Heart left ventricle (tissue), 16 donors: ENCODE measurements around the gene ZRANB1. TPM values are rescaled to one million over a fixed set of nuclear protein-coding genes. Genes with fewer than 3 reads are reported as not detected.
A peak's percentile ranks its signal among the peaks of the same experiment; 100 is the strongest.

Experiments
- ATAC-seq, 4 donors: fragments of 200-7000 bp; cut with Tn5 transposase; one replicate each; pipeline ENCODE4 v1.9.1; 2020 to 2022; ENCODE audit warnings: moderate library complexity in 4 of 4, mild to moderate bottlenecking in 3 of 4, moderate number of reproducible peaks in 1 of 4
- DNase-seq, 5 donors: peaks; one replicate each; pipeline ENCODE4 v3.0.0-alpha.2; 2020
- H3K27ac ChIP-seq, 12 donors: fragments of 200-600 bp; sonication (generic) in 4 of 12; one replicate each; pipeline versions ENCODE4 v1.5.0 to v1.8.0; 2016 to 2022; ENCODE audit warnings: mild to moderate bottlenecking in 2 of 12
- H3K27me3 ChIP-seq, 9 donors: fragments of 200-600 bp; sonication (generic) in 2 of 9; one replicate each; pipeline versions ENCODE4 v1.5.1 to v1.8.0; 2016 to 2022; ENCODE audit warnings: mild to moderate bottlenecking in 3 of 9
- H3K36me3 ChIP-seq, 9 donors: fragments of 200-600 bp; sonication (generic) in 2 of 9; one replicate each; pipeline versions ENCODE4 v1.5.0 to v1.8.0; 2018 to 2022; ENCODE audit warnings: mild to moderate bottlenecking in 2 of 9
- H3K4me1 ChIP-seq, 12 donors: fragments of 200-600 bp; sonication (generic) in 4 of 12; one replicate each; pipeline versions ENCODE4 v1.5.0 to v1.8.0; 2016 to 2022; ENCODE audit warnings: mild to moderate bottlenecking in 3 of 12
- H3K4me3 ChIP-seq, 12 donors: fragments of 200-600 bp; sonication (generic) in 4 of 12; one replicate each; pipeline versions ENCODE4 v1.5.0 to v1.8.0; 2017 to 2022; ENCODE audit warnings: mild to moderate bottlenecking in 9 of 12, moderate library complexity in 4 of 12
- H3K9me3 ChIP-seq, 12 donors: fragments of 200-600 bp; sonication (generic) in 4 of 12; one replicate each; pipeline versions ENCODE4 v1.5.0 to v1.8.0; 2016 to 2022; ENCODE audit warnings: mild to moderate bottlenecking in 1 of 12
- CTCF ChIP-seq, 12 donors: fragments of 200-600 bp; sonication (generic) in 4 of 12; IDR thresholded peaks; one replicate each; pipeline versions ENCODE4 v1.5.0 to v1.8.0; 2018 to 2022; ENCODE audit warnings: antibody characterized with exemption in 12 of 12, mild to moderate bottlenecking in 5 of 12
- POLR2A ChIP-seq, 2 donors: fragments of 450-650 bp; IDR thresholded peaks; one replicate each; pipeline ENCODE4 v1.6.1; 2017; ENCODE audit warnings: antibody characterized with exemption in 2 of 2, mild to moderate bottlenecking in 2 of 2, moderate library complexity in 2 of 2
- WGBS, 4 donors: extraction: QIAGEN DNeasy Blood & Tissue Kit in 2 of 4; methylation state at CpG; one replicate each; pipeline versions ENCODE4 v1.1.5 to v1.1.7; 2013 to 2018; 5-methylcytosine and 5-hydroxymethylcytosine counted together
- intact Hi-C, 10 donors: fragments of 100-400 bp; cut with DNase I; formaldehyde crosslinking; loops; one replicate each; pipeline versions ENCODE4 v1.11.1 to v1.14.2; 2022
- polyA plus RNA-seq, 2 donors: library from polyadenylated mRNA; stranded (reverse); fragments of 200-250 nt; gene quantifications; one replicate each; pipeline ENCODE4 v1.2.3, GENCODE V29; 2013
- total RNA-seq, 9 donors: library from RNA; depleted of rRNA in 2 of 9; stranded (reverse); fragments of >200 nt in 2 of 9; fragmentation: NEBNext Ultra II Directional in 3 of 9; extraction: Animal tissue kit (Norgen Biotek cat#: 25700) in 3 of 9; gene quantifications; one replicate each; pipeline versions ENCODE4 v1.1.0 to v1.2.4, GENCODE V29; 2016 to 2023
- donor health status: ischemic (EF 13 %, LVEDD 7.1; RV severe dilation, severe dysfunction).
- donor health status: healthy with polysubstance abuse.
- donor health status: DM: no; HTN: yes; CAD: no.
- donor health status: DM: no; HTN: no; CAD: no.
- donor health status: ischemic (EF 25% LVEDD 6.9; RV normal size, moderate dysfunction).
- donor health status: ischemic (EF 25% LVEDD 5.7; RV mildly dilated, moderate dysfunction).
- donor health status: healthy.
- donor health status: DM: yes; HTN: yes; CAD: no.
- donor health status: ischemic (EF 35%, LVEDD 5.7; RV mildly dilated, moderate dysfunction).
- donor health status: nonischemic (EF 11% LVEDD 7.7; RV severe dilation, severe dysfunction).
- donor health status: DM: yes; HTN: yes; CAD: no.
- donor health status: PGD.
- donor health status: ischemic (EF 29% LVEDD 5.4; RV normal size, mild dysfunction).
- donor health status: nonischemic (EF 23%, LVEDD 6.1; RV moderate dilation, normal function).

Gene ZRANB1
- total and polyA plus RNA-seq, 11 donors, result 11.4 to 31.3 (median 25.6) TPM

GRCh38 chr10:124978376-124978725 lies 36.4 kb downstream of the ZRANB1 start:
- Histone ChIP-seq H3K4me1 (peaks cover 0 to 17% (median 2%) of the 10 kb centered on the region in 12 donors), H3K36me3 (peaks cover 0 to 64% (median 46%) of the 10 kb centered on the region in 9 donors), H3K27ac (no peak overlapping the region), H3K9me3 (no peaks in the 10 kb centered on the region), H3K4me3 (no peak overlapping the region), H3K27me3 (no peaks in the 10 kb centered on the region)
- TF ChIP-seq POLR2A (IDR thresholded peaks at IDR 0.05) (no peak), CTCF (IDR thresholded peaks at IDR 0.05) (no peak)
- intact Hi-C loops, result loop anchor here in 1 of 10 donors (10.0 kb wide), 1 partner anchor 826 kb away; no protein-coding TSS in a partner anchor
- DNase-seq (no peak), ATAC-seq (peak in 1 of 4 donors; percentile 15)
- WGBS, 4 donors, result 74 to 84% (median 79%) methylated on average over 5 of the region's 5 CpGs

GRCh38 chr10:124983321-124983720 lies 41.4 kb downstream of the ZRANB1 start:
- no peak for TF ChIP-seq CTCF (IDR thresholded peaks at IDR 0.05)
- no peak for TF ChIP-seq POLR2A (IDR thresholded peaks at IDR 0.05)
- H3K27me3 ChIP-seq, result no peaks in the 10 kb centered on the region
- no peak overlapping the region for H3K4me3 ChIP-seq
- H3K36me3 ChIP-seq, result peaks cover 0 to 82% (median 66%) of the 10 kb centered on the region in 9 donors
- peaks cover 0 to 10% (median 3%) of the 10 kb centered on the region in 12 donors for H3K4me1 ChIP-seq
- ATAC-seq, result peak in 1 of 4 donors; percentile 39
- intact Hi-C loops, result no loop called here
- WGBS, 4 donors, result 40 to 54% (median 43%) methylated on average over 6 of the region's 6 CpGs
- H3K9me3 ChIP-seq, result no peaks in the 10 kb centered on the region
- no peak overlapping the region for H3K27ac ChIP-seq
- no peak for DNase-seq

- ATAC-seq, result no peak
- 96 to 100% (median 97%) methylated on average over 1 of the region's 1 CpG for WGBS, 4 donors
- TF ChIP-seq CTCF (IDR thresholded peaks at IDR 0.05), result no peak
- TF ChIP-seq POLR2A (IDR thresholded peaks at IDR 0.05), result no peak
- H3K27ac ChIP-seq, result no peak overlapping the region
- intact Hi-C loops, result no loop called here
- H3K27me3 ChIP-seq, result no peaks in the 10 kb centered on the region
- H3K4me3 ChIP-seq, result no peak overlapping the region
- H3K36me3 ChIP-seq, result peaks cover 0 to 89% (median 75%) of the 10 kb centered on the region in 9 donors
- H3K9me3 ChIP-seq, result no peaks in the 10 kb centered on the region
- DNase-seq, result no peak
- H3K4me1 ChIP-seq, result peaks cover 0 to 9% (median 1%) of the 10 kb centered on the region in 12 donors
Observed at GRCh38 chr10:124984376-124984775, 42.5 kb downstream of the ZRANB1 start.

GRCh38 chr10:124985162-124985561 lies 43.2 kb downstream of the ZRANB1 start:
- H3K27me3 ChIP-seq, result no peaks in the 10 kb centered on the region
- no peak overlapping the region for H3K4me3 ChIP-seq
- H3K4me1 ChIP-seq, result peaks cover 0 to 15% (median 5%) of the 10 kb centered on the region in 12 donors
- peaks cover 0 to 94% (median 82%) of the 10 kb centered on the region in 9 donors for H3K36me3 ChIP-seq
- TF ChIP-seq POLR2A (IDR thresholded peaks at IDR 0.05) (no peak), CTCF (IDR thresholded peaks at IDR 0.05) (no peak)
- no peaks in the 10 kb centered on the region for H3K9me3 ChIP-seq
- H3K27ac ChIP-seq, result no peak overlapping the region
- DNase-seq (no peak), ATAC-seq (no peak)
- 86 to 88% (median 88%) methylated on average over 5 of the region's 5 CpGs for WGBS, 4 donors
- intact Hi-C loops, result loop anchor here in 1 of 10 donors (5.0 kb wide), 1 partner anchor 347 kb away; no protein-coding TSS in a partner anchor
